A549 (cell line): ENCODE results near the gene CLIP1. TPM values are rescaled to one million over a fixed set of nuclear protein-coding genes. Genes with fewer than 3 reads are reported as not detected.

Experiments
- ATAC-seq, 2 experiments: fragments of 200-7000 bp in 1 of 2; fragments of >200 bp in 1 of 2; cut with Nextera tagmentation in 1 of 2; cut with Tn5 transposase in 1 of 2; 3 replicates each; pipeline versions ENCODE4 v1.8.0 to v1.9.1; 2018 to 2020; ENCODE audit warnings: mild to moderate bottlenecking in 1 of 2, moderate library complexity in 1 of 2
- CTCF ChIA-PET: fragments of 300-600 bp; sonication (Branson Sonifier 250); formaldehyde crosslinking; extraction: SDS; loops from one replicate; lab custom pipeline; 2021; ENCODE audit warnings: antibody characterized with exemption, inconsistent platforms; lab: Yijun Ruan, JAX
- POLR2A ChIA-PET: fragments of 350-600 bp; formaldehyde crosslinking; extraction: SDS; loops from one replicate; lab custom pipeline; 2021; ENCODE audit warnings: antibody characterized with exemption, inconsistent platforms; lab: Yijun Ruan, JAX
- DNase-seq, 2 experiments: peaks; one replicate each; pipeline versions ENCODE4 v3.0.0 to v3.0.0-alpha.2; 2011 to 2016; ENCODE audit warnings: low read depth in 1 of 2, low spot score in 1 of 2
- FAIRE-seq: peaks from 2 replicates; lab custom pipeline; 2011; peaks lifted over from hg19 to GRCh38; lab: Jason Lieb, UNC
- H3K27ac ChIP-seq, 2 experiments: fragments of >200 bp; sonication (Bioruptor Twin); formaldehyde crosslinking; 3 replicates each; pipeline ENCODE4 v1.5.1; 2016 to 2017
- H3K4me1 ChIP-seq: fragments of >200 bp; sonication (Bioruptor Twin); formaldehyde crosslinking; 3 replicates; pipeline ENCODE4 v1.6.1; 2016
- H3K4me2 ChIP-seq: fragments of >200 bp; sonication (Bioruptor Twin); formaldehyde crosslinking; 3 replicates; pipeline ENCODE4 v1.6.1; 2016
- H3K4me3 ChIP-seq: fragments of >200 bp; sonication (Bioruptor Twin); formaldehyde crosslinking; 3 replicates; pipeline ENCODE4 v1.5.1; 2016
- H3K9me3 ChIP-seq: fragments of >200 bp; sonication (Bioruptor Twin); formaldehyde crosslinking; 3 replicates; pipeline ENCODE4 v1.6.1; 2016
- BHLHE40 ChIP-seq: IDR thresholded peaks from 2 replicates; pipeline ENCODE4 v1.6.1; 2012; ENCODE audit warnings: low read depth, low read length, inconsistent platforms
- CBX2 ChIP-seq: fragments of 200-600 bp; sonication (generic); IDR thresholded peaks from 2 replicates; pipeline ENCODE4 v1.6.1; 2016; ENCODE audit warnings: low read depth, mild to moderate bottlenecking, borderline replicate concordance
- CEBPB ChIP-seq, 2 experiments: fragments of >200 bp in 1 of 2; sonication (Bioruptor Twin) in 1 of 2; formaldehyde crosslinking in 1 of 2; IDR thresholded peaks; 2 replicates each; pipeline ENCODE4 v1.6.1; 2012 to 2016
- EHF ChIP-seq: fragments of 250-450 bp; sonication (Bioruptor Pico); IDR thresholded peaks from 2 replicates; pipeline ENCODE4 v1.5.0; 2020; ENCODE audit warnings: mild to moderate bottlenecking
- EP300 ChIP-seq, 2 experiments: fragments of >200 bp; sonication (Bioruptor Twin); formaldehyde crosslinking; IDR thresholded peaks; 2 replicates in 1 of 2; 3 replicates in 1 of 2; pipeline ENCODE4 v1.6.1; 2016 to 2017
- FOXS1 ChIP-seq: fragments of 250-450 bp; sonication (Bioruptor Pico); IDR thresholded peaks from 2 replicates; pipeline ENCODE4 v1.5.0; 2020; ENCODE audit warnings: mild to moderate bottlenecking, moderate library complexity
- HEYL ChIP-seq: fragments of 250-450 bp; sonication (Bioruptor Pico); IDR thresholded peaks from 2 replicates; pipeline ENCODE4 v1.8.0; 2021; ENCODE audit warnings: mild to moderate bottlenecking, moderate library complexity
- HOXB13 ChIP-seq: fragments of 250-450 bp; sonication (Bioruptor Pico); IDR thresholded peaks from 2 replicates; pipeline ENCODE4 v1.5.0; 2020; ENCODE audit warnings: low read depth, mild to moderate bottlenecking, moderate library complexity
- HOXB5 ChIP-seq: fragments of 250-450 bp; sonication (Bioruptor Pico); IDR thresholded peaks from 2 replicates; pipeline ENCODE4 v1.5.0; 2020; ENCODE audit warnings: mild to moderate bottlenecking, moderate library complexity
- KDM1A ChIP-seq: fragments of 200-600 bp; sonication (generic); IDR thresholded peaks from 2 replicates; pipeline ENCODE4 v1.6.1; 2016; ENCODE audit warnings: low read depth, mild to moderate bottlenecking
- MAZ ChIP-seq: fragments of 150-350 bp; IDR thresholded peaks from 2 replicates; pipeline ENCODE4 v1.6.1; 2014; ENCODE audit warnings: antibody characterized with exemption, low read depth, low read length, borderline replicate concordance
- NFE2L2 ChIP-seq: fragments of 150-350 bp; conservative IDR thresholded peaks from 2 replicates; pipeline ENCODE4 v1.6.1; 2014; ENCODE audit warnings: low read length
- RARB ChIP-seq: fragments of 250-450 bp; sonication (Bioruptor Pico); IDR thresholded peaks from 2 replicates; pipeline ENCODE4 v1.8.0; 2021; ENCODE audit warnings: mild to moderate bottlenecking, moderate library complexity
- RCOR1 ChIP-seq: fragments of 150-350 bp; IDR thresholded peaks from 2 replicates; pipeline ENCODE4 v1.6.1; 2014; ENCODE audit warnings: antibody characterized with exemption, low read length, low read depth
- RNF2 ChIP-seq: fragments of 200-600 bp; sonication (generic); IDR thresholded peaks from 2 replicates; pipeline ENCODE4 v1.6.1; 2016; ENCODE audit warnings: low read depth, mild to moderate bottlenecking, antibody characterized with exemption, moderate library complexity, borderline replicate concordance
- SREBF2 ChIP-seq: fragments of 450-650 bp; IDR thresholded peaks from 2 replicates; pipeline ENCODE4 v1.6.1; 2014; ENCODE audit warnings: mild to moderate bottlenecking, moderate library complexity
- TFCP2L1 ChIP-seq: fragments of 250-450 bp; sonication (Bioruptor Pico); IDR thresholded peaks from 2 replicates; pipeline ENCODE4 v1.5.0; 2021; ENCODE audit warnings: mild to moderate bottlenecking
- TP53 ChIP-seq: fragments of 250-450 bp; sonication (Bioruptor Pico); IDR thresholded peaks from 2 replicates; pipeline ENCODE4 v1.5.0; 2021; ENCODE audit warnings: mild to moderate bottlenecking, moderate library complexity
- ZNF302 ChIP-seq: fragments of 250-450 bp; sonication (Bioruptor Pico); IDR thresholded peaks from 2 replicates; pipeline ENCODE4 v1.9.0; 2021; ENCODE audit warnings: inconsistent platforms, mild to moderate bottlenecking, moderate library complexity
- ZSCAN20 ChIP-seq: fragments of 250-450 bp; sonication (Bioruptor Pico); IDR thresholded peaks from 2 replicates; pipeline ENCODE4 v1.8.0; 2022; ENCODE audit warnings: mild to moderate bottlenecking, moderate library complexity
- WGBS: methylation state at CpG from one replicate; pipeline ENCODE4 v1.1.6; 2017; ENCODE audit errors: missing lambda C conversion rate; 5-methylcytosine and 5-hydroxymethylcytosine counted together
- polyA plus RNA-seq, 4 experiments: library from polyadenylated mRNA; depleted of rRNA in 3 of 4; stranded (reverse); fragments of >200 nt; fragmentation: RNase III in 1 of 4; extraction: RNeasy Plus Mini Kit Qiagen cat#74134 plus additional on column Dnase treatment in 1 of 4; gene quantifications; 2 replicates in 3 of 4; 3 replicates in 1 of 4; pipeline ENCODE4 v1.2.3, GENCODE V29; 2011 to 2017
- TF ChIP-seq, protein P1 (sequence below): fragments of 250-450 bp; sonication (Bioruptor Pico); IDR thresholded peaks from 2 replicates; pipeline ENCODE4 v1.5.0; 2021; ENCODE audit warnings: mild to moderate bottlenecking, moderate library complexity, borderline replicate concordance
- TF ChIP-seq, protein P2 (sequence below): fragments of 250-450 bp; sonication (Bioruptor Pico); IDR thresholded peaks from 2 replicates; pipeline ENCODE4 v1.5.0; 2020; ENCODE audit warnings: low read depth, mild to moderate bottlenecking, moderate library complexity
- TF ChIP-seq, protein P3 (sequence below): fragments of 450-650 bp; IDR thresholded peaks from 2 replicates; pipeline ENCODE4 v1.6.1; 2014; ENCODE audit warnings: antibody characterized with exemption

The CLIP1 gene
- polyA plus RNA-seq, 2 of the 4 experiments (the other 2 are of a cell fraction): 43.0 to 133 TPM

DNA sequence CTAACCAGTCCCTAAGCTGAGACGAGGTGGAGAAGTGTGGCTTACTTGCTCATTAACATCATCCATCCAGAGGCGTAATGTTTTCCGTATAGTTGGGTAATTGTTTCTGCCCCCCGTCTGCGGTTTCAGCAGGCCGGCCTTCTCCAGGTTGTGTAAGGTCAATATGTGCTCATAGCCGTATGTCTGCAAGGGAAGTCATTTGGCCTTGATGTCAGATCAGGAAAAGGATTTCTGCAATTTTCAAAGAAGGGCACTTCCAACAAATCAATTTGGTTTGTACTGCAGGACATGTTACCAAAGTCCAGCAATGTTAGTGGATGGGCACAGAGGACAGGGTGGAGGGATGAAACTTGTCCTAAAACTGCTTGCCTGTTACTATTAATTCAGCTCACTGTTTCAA is 186.7 kb downstream of the CLIP1 start:
- Histone ChIP-seq H3K4me2 (no peak overlapping the region), H3K27ac (no peak overlapping the region), H3K4me1 (no peaks in the 10 kb centered on the region), H3K4me3 (no peak overlapping the region), H3K9me3 (no peaks in the 10 kb centered on the region)
- DNase-seq: no peak
- TF ChIP-seq RNF2: no peak
- no peak for TF ChIP-seq KDM1A
- TF ChIP-seq, protein P1, sequence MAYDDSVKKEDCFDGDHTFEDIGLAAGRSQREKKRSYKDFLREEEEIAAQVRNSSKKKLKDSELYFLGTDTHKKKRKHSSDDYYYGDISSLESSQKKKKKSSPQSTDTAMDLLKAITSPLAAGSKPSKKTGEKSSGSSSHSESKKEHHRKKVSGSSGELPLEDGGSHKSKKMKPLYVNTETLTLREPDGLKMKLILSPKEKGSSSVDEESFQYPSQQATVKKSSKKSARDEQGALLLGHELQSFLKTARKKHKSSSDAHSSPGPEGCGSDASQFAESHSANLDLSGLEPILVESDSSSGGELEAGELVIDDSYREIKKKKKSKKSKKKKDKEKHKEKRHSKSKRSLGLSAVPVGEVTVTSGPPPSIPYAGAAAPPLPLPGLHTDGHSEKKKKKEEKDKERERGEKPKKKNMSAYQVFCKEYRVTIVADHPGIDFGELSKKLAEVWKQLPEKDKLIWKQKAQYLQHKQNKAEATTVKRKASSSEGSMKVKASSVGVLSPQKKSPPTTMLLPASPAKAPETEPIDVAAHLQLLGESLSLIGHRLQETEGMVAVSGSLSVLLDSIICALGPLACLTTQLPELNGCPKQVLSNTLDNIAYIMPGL (CRISPR knock-in tag): no peak
- TF ChIP-seq EHF: no peak
- TF ChIP-seq CBX2: no peak
- no peak for TF ChIP-seq CEBPB (IDR thresholded peaks at IDR 0.05)
- no peak for TF ChIP-seq HEYL (CRISPR knock-in tag)
- TF ChIP-seq TP53: no peak
- no peak for TF ChIP-seq ZSCAN20 (CRISPR knock-in tag)
- TF ChIP-seq NFE2L2: no peak
- no peak for TF ChIP-seq RCOR1
- no peak for TF ChIP-seq BHLHE40
- no peak for TF ChIP-seq TFCP2L1 (CRISPR knock-in tag)
- TF ChIP-seq SREBF2: no peak
- TF ChIP-seq, protein P2, sequence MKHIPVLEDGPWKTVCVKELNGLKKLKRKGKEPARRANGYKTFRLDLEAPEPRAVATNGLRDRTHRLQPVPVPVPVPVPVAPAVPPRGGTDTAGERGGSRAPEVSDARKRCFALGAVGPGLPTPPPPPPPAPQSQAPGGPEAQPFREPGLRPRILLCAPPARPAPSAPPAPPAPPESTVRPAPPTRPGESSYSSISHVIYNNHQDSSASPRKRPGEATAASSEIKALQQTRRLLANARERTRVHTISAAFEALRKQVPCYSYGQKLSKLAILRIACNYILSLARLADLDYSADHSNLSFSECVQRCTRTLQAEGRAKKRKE: no peak
- TF ChIP-seq HOXB5 (CRISPR knock-in tag): no peak
- no peak for TF ChIP-seq MAZ
- no peak for TF ChIP-seq HOXB13
- no peak for ATAC-seq
- CTCF ChIA-PET: interaction anchor here (0.6 to 1.3 kb wide), 3 partner anchors 9 to 45 kb away, joined by 3 to 4 read pairs (median 3); no protein-coding TSS in a partner anchor
- FAIRE-seq: no peak
- 94% methylated on average over 7 of the region's 7 CpGs for WGBS
- POLR2A ChIA-PET: interaction anchor here (2.4 kb wide), 1 partner anchor 9 kb away, joined by 8 read pairs; the partner anchor contains the start of gene DIABLO

DNA sequence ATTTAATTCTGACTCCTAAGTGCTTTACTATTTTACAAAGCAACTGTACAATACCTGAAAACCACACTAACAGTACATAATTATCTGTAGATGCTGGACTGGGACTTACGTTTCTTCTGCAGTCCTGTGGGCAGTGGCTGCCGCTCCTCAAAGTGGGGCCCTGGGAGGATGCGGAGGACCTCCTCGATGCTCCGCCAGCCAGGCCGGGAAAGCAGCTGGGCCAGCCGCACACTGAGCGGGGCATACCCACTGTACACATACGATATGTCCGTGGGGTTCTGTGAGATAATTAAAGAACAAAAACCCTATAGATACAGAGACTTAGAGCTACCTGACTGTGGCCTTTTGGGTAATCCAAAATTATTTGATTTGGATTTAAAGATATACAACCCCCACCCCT is 189.8 kb downstream of the CLIP1 start:
- ATAC-seq: no peak
- H3K4me3 ChIP-seq: no peak overlapping the region
- ChIA-PET POLR2A (no interaction called here), CTCF (interaction anchor here (0.6 to 0.7 kb wide), 2 partner anchors 20 to 109 kb away, joined by 3 to 4 read pairs; no protein-coding TSS in a partner anchor)
- no peak for DNase-seq
- no peak for FAIRE-seq
- WGBS: 89% methylated on average over 10 of the region's 10 CpGs
- no peak overlapping the region for H3K4me2 ChIP-seq
- H3K9me3 ChIP-seq: no peaks in the 10 kb centered on the region
- H3K4me1 ChIP-seq: no peaks in the 10 kb centered on the region
- TF ChIP-seq ZNF302 (no peak), RARB (CRISPR knock-in tag) (no peak), HEYL (CRISPR knock-in tag) (no peak), FOXS1 (CRISPR knock-in tag) (no peak), TFCP2L1 (CRISPR knock-in tag) (no peak), HOXB5 (CRISPR knock-in tag) (no peak), EP300 (IDR thresholded peaks at IDR 0.05) (no peak)
- TF ChIP-seq, protein P1 (CRISPR knock-in tag): no peak
- TF ChIP-seq, protein P3, sequence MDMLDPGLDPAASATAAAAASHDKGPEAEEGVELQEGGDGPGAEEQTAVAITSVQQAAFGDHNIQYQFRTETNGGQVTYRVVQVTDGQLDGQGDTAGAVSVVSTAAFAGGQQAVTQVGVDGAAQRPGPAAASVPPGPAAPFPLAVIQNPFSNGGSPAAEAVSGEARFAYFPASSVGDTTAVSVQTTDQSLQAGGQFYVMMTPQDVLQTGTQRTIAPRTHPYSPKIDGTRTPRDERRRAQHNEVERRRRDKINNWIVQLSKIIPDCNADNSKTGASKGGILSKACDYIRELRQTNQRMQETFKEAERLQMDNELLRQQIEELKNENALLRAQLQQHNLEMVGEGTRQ: no peak
- H3K27ac ChIP-seq: no peak overlapping the region
